PC-9 (cell line): Measurements from ENCODE around the gene RHOT1. TPM values are rescaled to one million over a fixed set of nuclear protein-coding genes. Genes with fewer than 3 reads are reported as not detected.
A peak's percentile ranks its signal among the peaks of the same experiment; 100 is the strongest.

ENCODE experiments used
- BruUV-seq: library from RNA; stranded (reverse); fragments of 400-500 nt; replicated peaks from 2 replicates; lab custom pipeline; 2021; lab: Mats Ljungman, UMichigan
- CTCF ChIA-PET: fragments of 300-600 bp; sonication (Branson Sonifier 250); formaldehyde crosslinking; loops from one replicate; lab custom pipeline; 2022; ENCODE audit warnings: antibody characterized with exemption; lab: Charles Lee
- POLR2A ChIA-PET: fragments of 300-600 bp; sonication (Branson Sonifier 250); formaldehyde crosslinking; loops from one replicate; lab custom pipeline; 2022; ENCODE audit warnings: antibody characterized with exemption; ENCODE audit not compliant: unreplicated experiment; lab: Charles Lee
- DNase-seq, 2 experiments: peaks; one replicate each; pipeline versions ENCODE4 v3.0.0 to v3.0.0-alpha.2; 2015 to 2022; ENCODE audit warnings: mixed read lengths in 1 of 2
- H2AFZ ChIP-seq: fragments of 200-600 bp; sonication (generic); 2 replicates; pipeline ENCODE4 v1.8.1; 2017; ENCODE audit warnings: antibody characterized with exemption
- H3F3A ChIP-seq: fragments of 200-600 bp; sonication (generic); 2 replicates; pipeline ENCODE4 v1.8.1; 2017; ENCODE audit warnings: antibody characterized with exemption, mild to moderate bottlenecking, low read depth; ENCODE audit not compliant: insufficient read depth
- H3K27ac ChIP-seq: fragments of 200-600 bp; sonication (generic); 2 replicates; pipeline ENCODE4 v1.6.1; 2016; ENCODE audit warnings: mixed run types
- H3K27me3 ChIP-seq: fragments of 200-600 bp; sonication (generic); 2 replicates; pipeline ENCODE4 v1.6.1; 2016; ENCODE audit warnings: low read depth, mixed run types; ENCODE audit not compliant: insufficient read depth
- H3K36me3 ChIP-seq: fragments of 200-600 bp; sonication (generic); 2 replicates; pipeline ENCODE4 v1.6.1; 2016; ENCODE audit warnings: low read depth, mixed run types
- H3K4me1 ChIP-seq: fragments of 200-600 bp; sonication (generic); replicated peaks from 2 replicates; pipeline ENCODE4 v1.6.1; 2016; ENCODE audit warnings: mixed run types; ENCODE audit not compliant: insufficient read depth
- H3K4me2 ChIP-seq: fragments of 200-600 bp; sonication (generic); 2 replicates; pipeline ENCODE4 v1.6.1; 2017; ENCODE audit warnings: mixed run types
- H3K4me3 ChIP-seq: fragments of 200-600 bp; sonication (generic); 2 replicates; pipeline ENCODE4 v1.6.1; 2016; ENCODE audit warnings: mixed run types
- H3K79me2 ChIP-seq: fragments of 200-600 bp; sonication (generic); 2 replicates; pipeline ENCODE4 v1.6.1; 2017; ENCODE audit warnings: low read depth, mixed run types
- H3K9me2 ChIP-seq: fragments of 200-600 bp; sonication (generic); 2 replicates; pipeline ENCODE4 v1.8.1; 2017; ENCODE audit warnings: mild to moderate bottlenecking; ENCODE audit not compliant: insufficient read depth
- H3K9me3 ChIP-seq: fragments of 200-600 bp; sonication (generic); 2 replicates; pipeline ENCODE4 v1.8.1; 2016; ENCODE audit warnings: low read depth; ENCODE audit not compliant: insufficient read depth
- H4K20me1 ChIP-seq: fragments of 200-600 bp; sonication (generic); 2 replicates; pipeline ENCODE4 v1.8.1; 2017; ENCODE audit not compliant: insufficient read depth
- CTCF ChIP-seq: fragments of 200-600 bp; sonication (generic); conservative IDR thresholded peaks from 2 replicates; pipeline ENCODE4 v1.6.1; 2017; ENCODE audit warnings: mixed run types, antibody characterized with exemption, mild to moderate bottlenecking, moderate library complexity
- EZH2 ChIP-seq: fragments of 200-600 bp; sonication (generic); IDR thresholded peaks from 2 replicates; pipeline ENCODE4 v1.8.0; 2017; ENCODE audit warnings: antibody characterized with exemption, low read depth
- intact Hi-C: fragments of 100-400 bp; cut with micrococcal nuclease; formaldehyde crosslinking; loops from one replicate; pipeline ENCODE4 v1.10.0; 2022; ENCODE audit not compliant: unreplicated experiment
- total RNA-seq: library from RNA; stranded (reverse); gene quantifications from 2 replicates; pipeline ENCODE4 v1.2.3, GENCODE V29; 2021

The RHOT1 gene
- total RNA-seq, 1 experiment from 2014 or later: 28.3 TPM

DNA sequence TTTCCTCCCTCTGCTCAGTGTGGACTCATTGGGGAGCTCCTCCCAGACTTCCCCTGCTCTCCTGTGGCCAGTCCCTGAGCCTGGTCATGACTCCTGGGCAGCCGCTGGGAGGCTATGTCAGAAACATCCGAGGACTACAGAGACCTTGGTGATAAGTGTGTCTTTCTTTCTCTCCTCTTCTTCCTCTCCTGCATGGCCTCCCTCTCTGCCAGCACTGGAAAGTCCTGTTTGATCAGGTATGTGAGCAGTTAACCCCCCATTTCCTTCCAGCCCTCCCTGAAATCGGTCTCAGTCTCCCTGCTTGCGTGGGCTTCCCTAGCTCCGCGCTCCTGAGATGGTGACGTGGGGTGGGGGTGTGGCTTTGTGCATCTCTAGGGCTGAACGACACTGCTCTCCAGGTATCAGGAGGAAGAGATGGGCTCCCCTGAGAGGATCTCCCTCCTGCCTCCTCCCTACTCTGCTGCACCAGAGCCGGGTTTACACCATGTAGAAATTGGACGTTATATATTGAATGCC lies 125.4 kb downstream of the RHOT1 start:
- no peaks in the 10 kb centered on the region for H3F3A ChIP-seq
- no TSS peak for BruUV-seq
- no peak overlapping the region for H3K4me3 ChIP-seq
- TF ChIP-seq EZH2 (no peak), CTCF (no peak)
- H3K27ac ChIP-seq: no peak overlapping the region
- POLR2A ChIA-PET: interaction anchor here (0.5 kb wide), 1 partner anchor 52 kb away, joined by 5 read pairs; no protein-coding TSS in a partner anchor
- H3K79me2 ChIP-seq: no peaks in the 10 kb centered on the region
- H3K27me3 ChIP-seq: peaks cover 72% of the 10 kb centered on the region
- no peaks in the 10 kb centered on the region for H3K9me3 ChIP-seq
- H4K20me1 ChIP-seq: no peaks in the 10 kb centered on the region; the same call in 1 of the 2 replicates
- H3K4me1 ChIP-seq: no peaks in the 10 kb centered on the region
- CTCF ChIA-PET: interaction anchor here (0.6 kb wide), 2 partner anchors 15 to 174 kb away, joined by 5 to 9 read pairs; no protein-coding TSS in a partner anchor
- peak overlapping the region; percentile 34; the same call in 1 of the 2 replicates for H3K4me2 ChIP-seq
- H2AFZ ChIP-seq: no peak overlapping the region
- no peaks in the 10 kb centered on the region for H3K36me3 ChIP-seq
- intact Hi-C loops: no loop called here
- H3K9me2 ChIP-seq: no peaks in the 10 kb centered on the region
- peak in 1 of 2 experiments; percentile 22 for DNase-seq

DNA sequence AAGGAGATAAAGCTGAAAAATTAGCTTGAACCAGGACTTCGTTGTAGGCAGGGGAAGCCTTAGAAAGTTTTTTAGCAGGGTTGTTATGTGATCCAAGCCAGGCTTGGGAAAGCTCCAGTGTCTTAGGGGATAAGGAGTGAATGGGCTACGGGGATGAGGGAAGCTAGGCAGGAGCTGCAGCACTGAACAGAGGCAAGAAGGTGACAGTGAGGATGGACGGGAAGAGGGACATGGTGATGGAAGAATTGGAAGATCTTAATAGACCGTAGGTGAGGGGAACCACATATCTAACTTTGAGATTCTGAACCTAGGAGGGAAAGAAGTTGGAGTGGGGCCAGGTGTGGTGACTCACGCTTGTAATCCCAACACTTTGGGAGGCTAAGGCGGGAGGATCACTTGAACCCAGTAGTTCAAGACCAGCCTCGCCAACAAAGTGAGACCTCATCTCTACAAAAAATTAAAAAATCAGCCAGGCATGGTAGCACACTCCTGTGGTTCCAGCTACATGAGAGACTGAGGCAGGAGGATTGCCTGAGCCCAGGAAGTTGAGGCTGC lies 126.5 kb downstream of the RHOT1 start:
- Histone ChIP-seq H3K9me3 (no peaks in the 10 kb centered on the region), H3K79me2 (no peaks in the 10 kb centered on the region), H3K27ac (no peak overlapping the region), H3F3A (no peaks in the 10 kb centered on the region), H3K4me1 (no peaks in the 10 kb centered on the region), H3K36me3 (no peaks in the 10 kb centered on the region), H4K20me1 (no peaks in the 10 kb centered on the region; the same call in 1 of the 2 replicates), H3K9me2 (no peaks in the 10 kb centered on the region), H2AFZ (no peak overlapping the region), H3K4me3 (no peak overlapping the region), H3K27me3 (peaks cover 62% of the 10 kb centered on the region), H3K4me2 (no peak overlapping the region)
- TF ChIP-seq CTCF: no peak
- TF ChIP-seq EZH2: no peak
- no TSS peak for BruUV-seq
- POLR2A ChIA-PET: no interaction called here
- CTCF ChIA-PET: no interaction called here
- DNase-seq: no peak
- intact Hi-C loops: no loop called here

DNA sequence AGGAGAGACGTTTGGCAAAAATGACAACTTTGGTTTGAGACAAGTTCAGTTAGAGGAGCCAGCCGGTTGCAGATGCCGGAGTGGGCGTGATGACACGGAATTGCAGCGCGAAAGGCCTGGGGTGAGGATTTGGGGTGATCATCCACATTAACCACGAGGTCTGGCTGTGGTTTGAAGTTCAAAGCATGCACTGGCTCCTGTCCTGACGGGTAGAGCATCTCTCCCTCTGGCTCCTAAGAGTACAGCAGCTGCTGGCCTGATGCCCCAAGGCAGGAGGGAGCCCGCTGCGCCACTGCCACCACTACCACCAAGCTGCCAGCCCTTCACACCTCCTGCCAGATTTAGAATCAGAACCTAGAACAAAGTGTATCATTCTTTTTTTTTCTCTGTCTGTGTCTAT lies 127.1 kb downstream of the RHOT1 start:
- Histone ChIP-seq H3F3A (no peaks in the 10 kb centered on the region), H3K4me1 (no peaks in the 10 kb centered on the region), H4K20me1 (no peaks in the 10 kb centered on the region; the same call in 1 of the 2 replicates), H3K4me3 (no peak overlapping the region), H3K36me3 (no peaks in the 10 kb centered on the region), H3K4me2 (no peak overlapping the region), H3K27me3 (peaks cover 56% of the 10 kb centered on the region), H3K79me2 (no peaks in the 10 kb centered on the region), H3K9me3 (no peaks in the 10 kb centered on the region), H3K27ac (no peak overlapping the region), H2AFZ (no peak overlapping the region), H3K9me2 (no peaks in the 10 kb centered on the region)
- no TSS peak for BruUV-seq
- no peak for DNase-seq
- no peak for TF ChIP-seq EZH2
- no peak for TF ChIP-seq CTCF
- intact Hi-C loops: no loop called here
- CTCF ChIA-PET: no interaction called here
- POLR2A ChIA-PET: no interaction called here
